Iris pigment epithelial cell (primary cell): ENCODE data around the gene PALLD.
A peak's percentile ranks its signal among the peaks of the same experiment; 100 is the strongest.
"Not testable (repeated sequence)": the region's sequence is repeated elsewhere in the genome, so short reads cannot be mapped to it uniquely, and the experiment has no call there.

Experiments
- DNase-seq: peaks from one replicate; pipeline ENCODE4 v3.0.0-alpha.2; 2011; ENCODE audit warnings: low read depth

The PALLD gene

DNA sequence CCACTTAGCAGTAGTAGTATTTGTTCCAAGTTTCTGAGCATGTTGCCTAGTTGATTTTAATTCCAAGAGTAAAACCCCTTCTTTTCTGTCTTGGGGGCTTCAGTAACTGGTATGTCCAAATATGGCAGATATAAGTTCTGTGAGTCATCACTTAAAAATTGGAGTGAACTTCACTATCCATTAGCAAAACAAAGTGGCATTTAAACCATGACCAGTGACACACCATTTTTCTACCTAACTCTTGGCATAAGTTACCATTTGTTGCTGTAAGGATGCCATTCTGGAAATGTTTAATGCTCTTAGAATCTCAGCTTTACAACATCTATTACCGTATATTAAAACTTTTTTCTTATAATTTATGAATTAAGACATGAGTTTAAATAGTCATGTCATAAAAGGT is 411.2 kb downstream of the PALLD start:
- DNase-seq = peak; percentile 62

DNA sequence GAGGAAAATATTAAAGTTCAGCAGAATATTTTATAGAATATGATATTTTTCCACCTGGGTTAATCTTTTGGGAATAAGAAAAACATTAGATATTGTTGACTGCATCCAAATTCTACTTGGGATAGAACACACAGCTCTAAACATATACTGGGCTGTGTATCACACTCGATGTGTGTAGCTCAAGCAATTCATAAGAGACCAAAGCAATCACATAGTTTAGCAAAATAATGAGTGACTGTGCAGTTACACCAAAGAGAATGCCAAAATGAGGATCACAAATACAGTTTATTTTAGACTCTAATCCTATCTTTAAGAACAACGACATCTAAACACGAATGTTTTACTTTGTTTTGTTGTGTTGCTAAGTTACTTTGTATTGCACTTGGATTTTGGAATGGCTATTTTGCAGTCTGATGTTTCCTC is 412.0 kb downstream of the PALLD start:
- DNase-seq = no peak

DNA sequence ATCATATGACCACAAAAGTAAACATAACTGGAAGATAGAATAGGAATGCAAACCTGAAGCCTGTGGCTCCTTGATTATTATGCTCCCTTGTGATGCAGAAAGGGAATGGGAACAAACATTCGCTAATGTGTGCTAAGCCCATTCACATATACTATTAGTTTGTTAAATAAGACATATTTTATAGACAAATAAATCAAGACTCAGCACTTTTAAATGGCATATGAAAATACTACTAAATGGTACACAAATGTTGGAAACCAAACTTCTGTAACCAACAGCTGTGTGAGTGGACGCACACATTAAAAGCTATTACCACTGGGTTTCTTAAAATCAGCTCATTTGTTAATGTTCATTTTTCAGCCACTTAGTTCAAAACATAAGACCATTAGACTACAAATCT is 417.2 kb downstream of the PALLD start:
- no peak for DNase-seq

DNA sequence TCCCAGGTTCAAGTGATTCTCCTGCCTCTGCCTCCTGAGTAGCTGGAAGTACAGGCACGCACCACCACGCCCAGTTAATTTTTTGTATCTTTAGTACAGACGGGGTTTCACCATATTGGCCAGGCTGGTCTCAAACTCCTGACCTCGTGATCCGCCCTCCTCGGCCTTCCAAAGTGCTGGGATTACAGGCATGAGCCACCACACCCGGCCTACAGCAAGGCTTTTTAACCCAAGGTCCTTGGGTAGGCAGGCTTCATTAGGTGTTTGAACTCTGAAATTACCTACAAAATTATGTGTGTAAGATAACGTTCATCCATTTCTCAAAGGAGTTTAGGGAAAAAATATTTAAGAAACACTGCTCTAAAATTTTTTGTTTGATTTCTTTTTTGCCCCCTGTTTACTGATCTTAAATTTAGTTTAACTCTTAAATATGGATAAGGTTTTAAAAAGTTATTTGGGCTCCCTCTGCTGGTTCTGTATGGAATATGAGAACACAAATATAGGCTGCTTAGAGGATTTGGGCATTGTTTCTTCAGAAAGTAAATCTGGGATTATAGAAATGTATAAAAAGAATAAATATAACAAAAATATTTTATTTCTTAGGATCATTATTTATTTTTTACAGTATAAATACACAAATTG is 420.4 kb downstream of the PALLD start:
- DNase-seq = peak; percentile 42

DNA sequence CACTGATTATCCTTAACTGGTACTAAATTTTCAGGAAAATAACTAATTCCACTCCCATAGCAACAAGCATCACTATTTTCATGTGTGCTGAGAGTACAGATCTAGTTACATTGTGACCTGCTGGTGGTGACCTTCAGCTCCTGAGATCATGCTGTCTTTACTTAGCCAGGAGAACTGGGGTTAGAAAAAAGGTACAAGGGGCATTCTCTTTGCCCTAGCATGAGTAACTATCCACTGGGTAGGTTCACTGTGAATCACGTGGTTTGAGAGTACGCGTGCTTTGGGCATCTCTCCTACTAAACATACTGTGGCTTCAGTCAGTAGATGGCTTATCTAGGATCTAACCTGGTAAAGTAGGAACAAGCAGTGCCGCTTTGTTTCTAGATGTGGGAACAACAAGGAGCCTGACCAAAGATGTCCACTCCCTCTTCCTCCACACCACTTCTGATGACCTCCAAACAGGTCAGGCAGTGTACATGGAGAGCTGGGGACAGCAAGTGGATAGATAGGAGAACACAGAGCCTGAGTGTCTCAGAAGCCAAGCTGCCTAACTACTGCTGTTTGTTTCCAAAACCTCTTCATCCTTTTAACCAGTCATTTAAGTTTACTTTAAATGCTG is 423.0 kb downstream of the PALLD start:
- DNase-seq = no peak

DNA sequence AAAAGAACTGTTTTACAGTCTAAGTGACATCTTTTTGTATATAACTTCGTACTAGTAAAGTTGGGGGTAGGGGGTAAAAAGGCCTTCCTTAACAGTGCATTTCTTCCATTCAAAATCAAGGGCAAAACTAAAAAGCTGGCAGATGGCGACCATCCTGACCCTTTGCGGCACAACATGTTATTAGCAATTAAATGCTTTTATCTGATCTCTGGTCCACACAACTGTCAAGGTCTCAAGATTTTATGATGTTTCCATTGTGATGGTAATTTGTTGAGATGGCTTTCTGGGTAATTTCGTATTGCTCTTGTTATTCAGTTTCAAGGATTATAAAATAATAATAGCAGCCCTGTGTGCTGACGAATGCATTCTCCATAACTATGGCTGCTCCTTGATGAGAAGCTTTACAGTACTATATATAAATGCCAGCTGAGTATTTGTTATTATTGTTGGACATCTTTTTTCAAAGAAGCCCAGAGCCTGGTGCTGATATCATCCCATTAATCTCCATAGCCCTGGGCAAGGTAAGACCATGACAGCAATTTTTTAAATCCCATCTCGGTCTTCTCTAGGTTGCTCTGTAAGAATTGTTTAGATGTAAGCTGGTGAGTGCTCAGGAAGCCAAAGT is 423.7 kb downstream of the PALLD start:
- DNase-seq = no peak

DNA sequence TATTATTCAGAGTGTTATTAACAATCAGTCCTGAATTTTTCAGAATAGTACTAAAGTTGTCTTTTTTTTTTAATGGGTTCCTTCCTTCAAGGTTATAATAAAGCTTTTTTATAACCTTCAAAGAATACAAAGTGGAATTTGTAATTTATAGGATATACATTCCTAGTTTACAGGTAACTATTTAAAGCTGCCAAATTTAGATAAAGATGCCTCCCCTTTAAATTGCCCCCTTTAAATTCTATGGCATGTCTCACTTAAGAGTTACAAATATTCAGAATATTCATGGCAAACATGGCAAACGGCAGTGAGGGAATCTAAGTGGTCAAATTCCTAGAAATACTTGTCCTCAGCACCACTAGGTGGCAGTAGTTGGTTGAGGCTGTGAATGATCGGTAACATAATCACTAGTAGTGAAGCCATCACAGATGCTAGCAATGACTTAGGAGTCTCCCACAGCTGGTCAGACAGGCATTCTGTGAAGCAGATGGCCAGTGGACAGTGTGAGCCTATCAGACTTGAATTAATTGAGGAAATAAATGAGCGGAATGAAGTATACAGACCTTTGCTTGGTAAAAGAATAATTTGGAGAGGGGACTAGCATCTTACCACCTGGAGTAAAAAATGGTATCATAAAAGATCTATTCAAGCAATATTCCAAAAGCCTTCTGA is 426.8 kb downstream of the PALLD start:
- DNase-seq = peak; percentile 80

DNA sequence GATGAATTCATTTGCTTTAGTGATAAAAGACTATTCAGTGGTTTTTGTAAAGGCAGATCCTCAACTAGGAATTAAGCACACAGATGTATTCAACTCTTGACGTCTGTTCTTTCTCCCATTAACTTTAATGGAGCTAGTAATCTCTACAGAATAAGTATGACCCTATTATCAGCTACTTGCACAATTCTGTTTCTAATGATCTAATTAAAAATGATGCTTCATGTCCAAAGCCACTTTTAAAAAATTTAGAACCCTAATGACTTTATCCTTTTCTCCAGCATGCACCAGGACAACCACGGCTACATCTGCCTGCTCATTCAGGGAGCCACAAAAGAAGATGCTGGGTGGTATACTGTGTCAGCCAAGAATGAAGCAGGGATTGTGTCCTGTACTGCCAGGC is 427.8 kb downstream of the PALLD start:
- DNase-seq = no peak

DNA sequence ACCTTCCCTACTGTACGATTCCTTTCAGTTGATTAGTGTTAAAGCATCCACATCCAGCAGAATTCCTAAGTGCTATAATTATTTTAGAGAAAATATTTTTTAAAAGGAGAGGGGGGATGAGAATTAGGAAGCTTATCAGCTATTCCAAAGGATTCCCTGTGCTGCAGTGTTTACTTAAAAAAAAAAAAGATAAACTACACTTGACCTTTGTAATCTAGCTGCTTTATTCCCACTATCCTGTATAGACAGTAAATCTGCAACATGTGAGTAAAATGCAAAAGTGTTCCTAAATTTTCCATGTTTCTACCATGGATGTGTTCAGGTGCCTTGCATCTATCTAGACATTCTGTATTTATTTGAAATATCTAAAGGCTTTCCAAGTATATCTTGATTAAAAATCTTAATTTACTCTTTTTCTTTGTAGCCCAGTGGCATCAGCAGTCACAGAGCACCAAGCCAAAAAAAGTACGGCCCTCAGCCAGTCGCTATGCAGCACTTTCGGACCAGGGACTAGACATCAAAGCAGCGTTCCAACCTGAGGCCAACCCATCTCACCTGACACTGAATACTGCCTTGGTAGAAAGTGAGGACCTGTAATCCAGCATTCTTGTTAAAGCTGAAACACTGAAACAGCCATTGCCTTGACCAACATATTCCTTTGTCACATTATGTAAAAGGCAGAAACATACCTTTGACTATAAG is 429.1 kb downstream of the PALLD start:
- no peak for DNase-seq

DNA sequence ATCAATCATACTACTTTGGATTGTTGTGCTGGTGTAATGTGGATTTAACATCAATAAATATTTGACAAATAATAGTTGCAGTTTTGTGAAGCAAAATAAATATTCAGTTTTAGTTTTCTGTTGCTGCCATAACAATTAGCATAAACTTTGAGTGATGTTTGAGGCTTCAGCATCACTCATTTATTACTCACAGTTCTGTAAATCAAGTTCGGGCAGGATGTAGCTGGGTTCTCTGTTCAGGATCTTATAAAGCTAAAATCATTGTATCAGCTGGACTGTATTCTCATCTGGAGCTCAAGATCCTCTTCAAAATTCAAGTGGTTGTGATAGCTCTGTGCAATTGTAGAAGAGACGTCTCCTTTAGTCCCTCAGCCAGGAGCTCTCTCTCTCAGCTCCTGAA is 431.5 kb downstream of the PALLD start:
- no peak for DNase-seq

DNA sequence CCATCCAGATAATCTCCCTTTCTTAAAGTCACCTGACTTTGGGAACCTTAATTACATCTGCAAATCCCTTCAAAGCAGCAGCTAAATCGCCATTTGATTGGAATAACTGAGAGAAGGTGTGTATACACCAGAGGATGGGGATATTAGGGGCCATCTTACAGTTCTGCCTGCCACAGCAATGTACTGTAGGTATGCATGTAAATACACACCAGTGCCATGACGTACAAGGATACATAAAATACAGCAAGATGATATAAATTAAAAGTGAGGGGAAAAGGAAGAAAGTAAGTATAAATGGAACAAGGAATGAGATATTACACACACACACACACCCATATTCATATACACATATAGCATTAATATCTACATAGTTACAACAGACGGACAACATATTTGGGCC is 432.0 kb downstream of the PALLD start:
- DNase-seq = no peak

DNA sequence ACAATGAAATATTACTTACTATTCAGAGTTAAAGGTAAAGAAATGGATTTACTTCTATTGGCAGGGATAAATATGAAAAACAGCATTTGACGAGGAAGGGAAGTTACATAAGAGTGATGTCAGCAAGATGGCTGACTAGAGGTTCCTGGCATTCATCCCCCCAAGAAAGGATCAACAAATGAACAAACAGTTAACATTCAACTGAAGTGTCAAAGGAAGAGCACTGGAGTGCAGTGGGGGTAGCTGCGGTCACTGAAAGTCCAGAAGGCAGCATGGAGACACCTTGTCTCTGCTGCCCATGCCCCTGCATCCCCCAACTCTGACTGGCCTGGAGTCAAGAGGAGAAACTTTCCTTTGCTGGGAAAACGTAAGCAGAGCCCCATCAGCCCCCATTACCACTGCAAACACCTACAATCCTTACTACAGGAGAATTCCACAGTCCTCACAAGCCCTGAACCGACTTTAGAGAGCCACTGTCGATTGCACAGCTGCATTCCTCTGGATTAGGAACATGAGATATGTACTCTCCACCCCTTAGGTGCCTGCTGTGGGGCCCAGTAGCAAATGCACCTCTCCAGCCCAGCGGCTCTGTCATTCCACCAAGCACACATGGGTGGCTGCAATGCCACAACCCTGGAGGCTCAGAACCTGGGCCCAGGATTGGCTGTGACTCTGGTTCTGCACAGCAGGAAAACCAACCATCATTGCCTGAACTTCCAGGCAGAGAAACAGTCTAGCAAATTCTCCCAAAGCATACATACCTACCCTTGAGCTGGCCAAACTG is 433.8 kb downstream of the PALLD start:
- DNase-seq = no peak

DNA sequence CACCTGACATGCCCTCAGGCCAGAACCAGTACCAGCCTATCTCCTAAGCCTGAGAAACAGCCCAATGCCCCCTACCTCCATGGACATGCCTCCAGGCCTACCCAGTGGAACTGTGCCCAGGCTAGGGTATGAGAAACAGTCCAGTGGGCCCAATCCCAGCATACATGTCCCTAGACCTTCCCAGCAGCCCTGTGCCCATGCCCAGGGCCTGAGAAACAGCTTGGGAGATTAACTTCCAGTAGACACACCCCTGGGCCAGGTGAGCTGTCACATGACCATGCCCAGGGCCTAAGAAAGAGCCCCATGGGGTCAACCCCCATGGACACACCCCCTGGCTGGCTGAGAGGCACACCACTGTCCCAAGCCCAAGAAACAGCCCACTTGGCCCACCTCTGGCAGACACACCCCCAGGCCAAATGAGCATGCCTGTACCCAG is 434.4 kb downstream of the PALLD start:
- no peak for DNase-seq

DNA sequence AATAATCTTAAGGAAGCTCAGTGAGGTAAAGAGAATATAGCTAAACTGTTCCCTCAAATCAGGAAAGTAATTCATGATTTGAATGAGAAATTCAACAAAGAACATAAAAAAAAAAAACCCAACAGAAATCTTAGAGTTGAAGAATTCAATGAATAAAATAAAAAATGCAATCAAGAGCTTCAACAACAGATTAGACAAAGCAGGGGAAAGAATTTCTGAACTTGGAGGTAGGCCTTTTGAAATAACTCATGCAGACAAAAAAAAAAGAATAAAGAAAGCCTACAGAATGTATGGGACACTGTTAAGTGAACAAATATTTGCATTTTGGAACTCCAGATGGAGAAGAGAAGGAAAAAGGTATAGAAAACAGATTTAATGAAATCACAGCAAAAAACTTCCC is 435.3 kb downstream of the PALLD start:
- DNase-seq = no peak

DNA sequence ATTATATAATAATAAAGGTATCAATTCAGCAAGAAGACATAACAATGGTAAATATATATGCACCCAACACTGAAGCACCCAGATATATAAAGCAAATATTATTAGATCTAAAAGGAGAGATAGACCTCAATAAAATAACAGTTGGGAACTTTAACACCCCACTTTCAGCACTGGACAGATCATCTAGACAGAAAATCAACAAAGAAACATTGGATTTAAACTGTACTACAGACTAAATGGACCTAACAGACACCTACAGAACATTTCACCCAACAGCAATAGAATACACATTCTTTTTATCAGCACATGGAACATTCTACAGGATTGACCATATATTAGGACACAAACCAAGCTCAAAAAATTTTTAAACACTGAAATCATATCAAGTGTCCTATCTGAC is 436.6 kb downstream of the PALLD start:
- DNase-seq = no peak

DNA sequence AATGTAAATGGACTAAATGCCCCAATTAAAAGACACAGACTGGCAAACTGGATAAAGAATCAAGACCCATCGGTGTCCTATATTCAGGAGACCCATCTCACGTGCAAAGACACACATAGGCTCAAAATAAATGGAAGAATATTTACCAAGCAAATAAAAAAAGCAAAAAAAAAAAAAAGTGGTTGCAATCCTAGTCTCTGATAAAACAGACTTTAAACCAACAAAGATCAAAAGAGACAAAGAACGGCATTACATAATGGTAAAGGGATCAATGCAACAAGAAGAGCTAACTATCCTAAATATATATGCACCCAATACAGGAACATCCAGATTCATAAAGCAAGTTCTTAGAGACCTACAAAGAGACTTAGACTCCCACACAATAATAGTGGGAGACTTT is 440.6 kb downstream of the PALLD start:
- not testable (repeated sequence) for DNase-seq

DNA sequence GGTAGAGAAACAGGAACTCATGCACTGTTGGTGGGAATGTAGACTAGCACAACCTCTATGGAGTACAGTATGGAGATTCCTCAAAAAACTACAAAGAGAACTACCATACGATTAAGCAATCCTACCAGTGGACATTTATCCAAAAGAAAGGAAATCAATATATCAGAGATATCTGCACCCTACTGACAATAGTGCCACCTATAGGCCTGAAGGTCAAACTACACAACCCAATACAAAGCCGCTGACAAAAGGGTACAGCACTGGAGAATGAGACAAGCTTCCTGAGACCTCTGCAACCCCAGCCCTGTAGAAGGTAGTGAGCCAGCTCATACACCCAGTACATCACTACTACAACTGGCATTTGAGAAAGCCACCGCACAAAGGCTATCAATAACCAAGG is 446.1 kb downstream of the PALLD start:
- no peak for DNase-seq

DNA sequence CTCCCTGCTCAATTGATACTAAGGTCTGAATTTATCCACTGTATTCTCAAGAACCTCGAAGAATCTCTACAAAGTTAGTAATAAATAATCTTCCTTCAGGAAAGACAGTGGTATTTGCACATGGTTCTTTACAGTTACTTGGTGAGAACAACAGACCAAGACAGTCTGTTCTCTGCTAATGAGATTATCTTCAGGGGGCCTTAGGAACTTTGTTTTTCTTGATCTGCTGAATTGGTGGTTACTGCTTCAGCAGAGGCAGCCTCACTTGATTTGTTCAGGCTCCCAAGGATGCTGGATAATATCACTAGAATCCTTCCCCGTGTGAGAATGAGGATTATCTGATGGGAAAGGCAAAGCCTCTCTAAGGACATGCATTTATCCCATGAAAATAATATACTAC is 448.4 kb downstream of the PALLD start:
- no peak for DNase-seq

DNA sequence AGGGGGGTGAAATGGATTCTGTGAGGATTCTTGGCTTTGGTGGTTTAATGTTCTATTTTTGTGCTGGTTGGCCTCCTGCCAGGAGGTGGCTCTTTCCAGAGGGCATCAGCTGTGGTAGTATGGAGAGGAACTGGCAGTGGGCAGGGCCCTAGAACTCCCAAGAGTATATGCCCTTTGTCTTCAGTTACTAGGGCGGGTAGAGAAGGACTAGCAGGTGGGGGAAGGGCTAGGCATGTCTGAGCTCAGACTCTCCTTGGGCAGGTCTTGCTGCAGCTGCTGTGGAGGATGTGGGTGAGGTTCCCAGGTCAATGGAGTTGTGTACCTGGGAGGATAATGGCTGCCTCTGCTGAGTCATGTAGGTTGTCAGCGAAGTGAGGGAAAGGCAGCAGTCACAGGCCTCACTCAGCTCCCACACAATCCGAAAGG is 456.0 kb downstream of the PALLD start:
- not testable (repeated sequence) for DNase-seq

DNA sequence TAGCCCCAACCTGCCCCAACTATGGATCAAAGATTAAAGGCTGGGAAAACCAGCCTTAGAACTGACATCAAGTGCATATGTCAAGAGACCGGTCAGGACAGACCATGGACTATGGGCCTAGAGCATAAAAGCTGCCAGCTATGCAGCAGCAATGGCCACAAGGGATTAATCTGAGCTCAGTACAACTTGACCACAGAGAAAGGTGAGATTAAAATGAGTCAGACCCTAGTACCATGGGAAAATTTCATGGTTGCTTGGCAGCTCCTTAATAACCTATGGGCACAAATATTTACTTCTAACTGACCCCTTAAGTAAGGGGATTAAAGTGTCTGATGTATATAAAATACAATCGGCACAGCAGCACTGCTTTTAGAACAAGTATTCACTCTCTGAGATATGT is 458.8 kb downstream of the PALLD start:
- peak; percentile 50 for DNase-seq

DNA sequence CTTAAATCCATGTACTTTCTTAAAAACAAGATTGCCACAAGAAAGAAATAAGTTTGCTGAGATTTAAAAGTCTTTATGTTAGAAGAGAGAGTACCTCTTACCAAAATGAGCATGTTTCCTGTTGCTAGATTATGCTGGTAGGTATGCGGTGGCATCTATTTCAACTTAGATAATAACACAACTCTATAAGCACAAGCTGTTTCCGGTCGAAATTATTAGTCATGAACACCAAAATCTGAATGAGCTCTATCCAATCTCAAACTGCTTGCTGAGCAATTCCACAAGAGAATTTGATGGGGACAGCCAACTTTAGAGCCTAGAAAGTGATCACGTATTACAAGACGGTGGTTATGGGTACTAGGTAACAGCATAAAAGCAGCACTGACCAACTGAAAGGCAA is 463.9 kb downstream of the PALLD start:
- DNase-seq = no peak

DNA sequence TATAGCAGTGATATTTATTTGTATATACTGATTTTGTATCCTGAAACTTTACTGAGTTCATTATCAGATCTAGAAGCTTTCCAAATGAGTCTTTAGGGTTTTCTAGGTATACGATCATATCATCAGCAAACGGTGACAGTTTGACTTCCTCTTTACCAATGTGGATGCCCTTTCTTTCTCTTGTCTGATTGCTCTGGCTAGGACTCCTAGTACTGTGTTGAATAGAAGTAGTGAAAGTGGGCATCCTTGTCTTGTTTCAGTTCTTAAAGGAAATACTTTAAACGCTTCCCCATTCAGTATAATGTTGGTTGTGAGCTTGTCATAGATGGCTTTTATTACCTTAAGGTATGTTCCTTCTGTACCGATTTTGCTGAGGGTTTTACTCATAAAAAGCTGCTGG is 475.7 kb downstream of the PALLD start:
- DNase-seq = no peak
